GM04504 (cell line): ENCODE measurements around the gene CCR5AS.
"Not testable (repeated sequence)": the region's sequence is repeated elsewhere in the genome, so short reads cannot be mapped to it uniquely, and the experiment has no call there.

Experiments used
- DNase-seq: peaks from one replicate; pipeline ENCODE4 v3.0.0-alpha.2; 2012; ENCODE audit warnings: low read depth

CCR5AS gene

DNA sequence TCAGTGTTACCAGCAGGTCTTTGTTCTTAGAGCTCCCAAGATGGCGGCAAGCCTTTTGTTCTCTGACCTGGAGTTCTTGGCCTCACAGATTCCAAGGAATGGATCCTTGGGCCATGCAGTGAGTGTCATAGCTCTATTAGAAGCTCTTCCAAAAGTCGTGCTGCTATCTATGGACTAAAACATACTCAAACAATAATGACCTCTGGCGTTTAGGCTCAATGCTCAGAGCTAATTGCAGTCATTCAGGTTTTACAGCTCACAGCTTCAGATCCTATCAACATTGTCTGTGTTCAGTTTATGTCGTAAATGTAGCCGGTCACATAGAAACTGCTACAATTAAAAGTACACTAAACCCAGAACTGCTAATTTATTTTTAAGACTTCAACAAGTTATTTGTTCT, 22.4 kb upstream of the CCR5AS start:
- DNase-seq: no peak

DNA sequence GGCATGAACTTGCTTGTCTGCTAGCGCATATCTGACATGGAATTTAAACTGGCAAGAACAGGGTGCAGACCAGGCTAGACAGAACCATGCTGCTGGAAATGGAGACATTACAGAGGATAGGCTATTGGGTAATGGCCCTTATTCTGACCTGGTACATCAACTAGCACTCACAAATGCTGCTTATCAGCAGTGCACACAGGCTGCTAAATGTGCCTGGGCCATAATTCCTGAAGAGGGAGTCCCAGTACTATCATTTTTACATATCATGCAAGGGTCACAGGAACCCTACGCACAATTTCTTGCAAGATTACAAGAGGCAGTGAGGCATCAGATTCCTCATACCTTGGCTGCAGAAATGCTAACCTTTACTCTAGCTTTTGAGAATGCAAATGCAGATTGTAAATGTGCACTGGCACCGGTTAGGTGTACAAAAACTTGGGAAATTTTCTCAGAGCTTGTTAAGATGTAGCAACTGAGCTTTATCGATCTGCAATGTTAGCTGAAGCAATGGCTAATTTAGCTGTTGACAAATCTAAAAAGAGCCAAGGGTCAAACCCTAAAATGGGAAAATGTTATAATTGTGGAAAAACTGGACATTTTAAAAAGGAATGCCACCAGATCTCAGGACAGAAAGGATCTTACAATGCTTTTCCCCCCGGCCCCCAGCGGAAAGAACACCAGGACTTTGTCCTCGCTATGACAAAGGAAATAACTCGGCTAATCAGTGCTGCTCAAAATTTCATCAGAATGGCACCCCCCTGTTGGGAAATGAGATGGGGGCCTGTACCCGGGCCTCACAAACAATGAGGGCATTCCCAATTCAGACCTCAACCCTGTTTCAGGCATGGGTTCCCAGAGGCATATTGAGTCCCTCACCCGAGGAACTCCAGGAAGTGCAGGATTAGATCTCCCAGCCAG, 21.3 kb upstream of the CCR5AS start:
- no peak for DNase-seq

DNA sequence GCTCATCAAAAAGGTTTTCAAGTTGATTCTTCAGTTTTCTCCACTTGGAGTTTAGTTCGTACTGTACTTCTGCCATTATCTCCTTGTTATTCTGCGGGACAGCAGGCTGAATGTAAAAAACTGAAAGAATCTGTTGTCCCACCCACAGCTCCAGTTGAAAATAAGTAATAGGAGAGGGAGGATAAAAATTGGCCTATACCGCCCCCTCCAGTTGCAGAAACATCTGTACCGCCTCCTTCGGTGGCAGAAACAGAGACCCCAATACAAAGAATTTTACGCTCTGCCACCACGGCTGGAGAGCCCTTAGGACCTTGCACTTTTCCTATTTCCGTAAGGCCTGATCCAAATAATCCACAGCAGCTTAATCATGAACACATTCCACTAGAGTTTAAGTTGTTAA, 20.5 kb upstream of the CCR5AS start:
- DNase-seq: not testable (repeated sequence)

DNA sequence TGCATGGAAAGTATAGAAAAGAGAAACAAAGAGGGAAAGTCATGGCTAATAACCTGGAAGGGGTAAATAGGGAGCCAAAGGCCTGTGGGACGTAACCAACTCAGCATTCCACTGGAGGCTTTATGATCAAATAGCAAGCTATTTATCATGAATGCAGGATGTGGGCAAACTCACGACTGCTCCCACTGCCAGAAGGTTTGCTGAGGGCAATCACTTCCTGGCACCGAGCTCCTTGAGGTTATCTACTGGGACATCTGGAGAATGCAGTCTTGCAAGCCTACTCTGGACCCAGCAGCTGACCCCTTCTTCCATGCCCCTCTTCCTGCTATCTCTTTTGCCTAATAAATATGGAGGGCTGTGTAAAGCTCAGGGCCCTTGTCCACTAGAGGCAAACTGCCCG, 19.6 kb upstream of the CCR5AS start:
- not testable (repeated sequence) for DNase-seq

DNA sequence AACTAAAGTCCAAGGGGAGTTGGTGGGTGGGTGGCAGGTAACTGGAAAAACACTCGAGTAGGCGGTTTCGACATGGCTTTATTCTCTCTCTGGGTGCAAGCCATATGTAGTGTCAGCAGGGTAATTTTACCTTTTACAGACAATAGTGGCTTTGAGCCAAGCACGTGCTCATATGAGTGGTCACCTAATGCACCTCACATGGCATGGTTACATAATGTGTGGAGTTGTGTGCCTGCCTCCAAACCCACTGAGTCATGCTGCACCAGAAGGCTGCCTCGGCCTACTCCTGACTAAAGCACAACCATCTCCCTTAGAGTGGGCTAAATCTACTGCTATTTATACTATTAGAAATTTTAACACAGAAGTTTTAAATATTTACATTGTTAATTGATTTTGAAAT, 16.7 kb upstream of the CCR5AS start:
- no peak for DNase-seq

DNA sequence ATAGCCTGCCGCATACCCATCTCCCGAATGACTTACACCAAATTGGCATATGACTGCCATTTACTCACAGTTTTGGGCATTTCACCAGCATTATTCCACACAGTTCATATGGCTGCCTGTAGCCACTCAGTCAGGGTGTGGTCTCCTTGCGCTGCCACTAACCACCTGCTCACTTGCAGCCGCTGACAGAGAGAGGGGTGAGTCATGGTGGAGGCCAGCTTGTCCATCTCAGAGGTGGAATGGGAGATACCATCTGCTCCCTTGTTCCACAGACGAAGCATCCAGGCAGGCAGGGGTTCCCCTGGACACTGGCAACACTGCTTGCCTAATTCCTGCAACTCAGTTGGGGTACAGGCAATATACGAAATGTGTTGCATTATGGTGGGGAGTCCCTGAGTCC, 15.8 kb upstream of the CCR5AS start:
- DNase-seq: no peak

DNA sequence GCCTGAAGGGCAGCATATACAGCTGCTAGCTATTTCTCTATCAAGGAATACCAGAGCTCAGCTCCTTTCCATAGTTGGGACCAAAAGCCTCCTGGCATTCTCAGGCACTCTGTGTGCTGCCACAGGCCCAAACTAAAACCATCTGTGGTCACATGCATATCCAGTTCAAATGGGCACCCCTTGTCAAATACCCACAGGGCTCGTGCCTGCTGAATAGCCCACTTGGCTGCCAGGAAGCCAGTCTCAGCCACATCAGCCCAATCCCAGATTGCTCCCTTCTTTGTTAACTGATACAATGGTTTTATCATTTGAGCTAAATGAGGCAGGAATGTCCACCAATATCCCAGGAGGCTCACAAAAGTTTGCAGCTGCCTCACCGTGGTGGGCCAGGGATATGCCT, 14.1 kb upstream of the CCR5AS start:
- DNase-seq: no peak

DNA sequence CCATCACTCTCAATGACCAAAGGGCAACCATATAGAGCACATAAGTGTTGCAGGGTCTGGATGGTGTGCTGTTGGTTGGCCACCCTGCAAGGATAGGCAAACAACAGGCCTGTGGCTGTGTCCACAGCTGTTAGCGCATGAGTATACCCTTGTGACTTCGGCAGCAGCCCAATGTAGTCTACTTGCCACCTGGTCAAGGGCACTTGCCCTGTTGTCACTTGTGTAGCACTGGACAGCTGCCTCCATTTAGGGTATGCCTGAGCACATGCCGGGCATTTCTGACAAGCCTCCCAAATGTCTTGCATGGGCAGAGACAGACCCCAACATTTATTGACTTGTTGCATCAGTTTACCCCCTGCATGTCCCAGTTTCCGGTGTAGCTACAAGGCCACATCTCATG, 12.9 kb upstream of the CCR5AS start:
- DNase-seq: no peak

DNA sequence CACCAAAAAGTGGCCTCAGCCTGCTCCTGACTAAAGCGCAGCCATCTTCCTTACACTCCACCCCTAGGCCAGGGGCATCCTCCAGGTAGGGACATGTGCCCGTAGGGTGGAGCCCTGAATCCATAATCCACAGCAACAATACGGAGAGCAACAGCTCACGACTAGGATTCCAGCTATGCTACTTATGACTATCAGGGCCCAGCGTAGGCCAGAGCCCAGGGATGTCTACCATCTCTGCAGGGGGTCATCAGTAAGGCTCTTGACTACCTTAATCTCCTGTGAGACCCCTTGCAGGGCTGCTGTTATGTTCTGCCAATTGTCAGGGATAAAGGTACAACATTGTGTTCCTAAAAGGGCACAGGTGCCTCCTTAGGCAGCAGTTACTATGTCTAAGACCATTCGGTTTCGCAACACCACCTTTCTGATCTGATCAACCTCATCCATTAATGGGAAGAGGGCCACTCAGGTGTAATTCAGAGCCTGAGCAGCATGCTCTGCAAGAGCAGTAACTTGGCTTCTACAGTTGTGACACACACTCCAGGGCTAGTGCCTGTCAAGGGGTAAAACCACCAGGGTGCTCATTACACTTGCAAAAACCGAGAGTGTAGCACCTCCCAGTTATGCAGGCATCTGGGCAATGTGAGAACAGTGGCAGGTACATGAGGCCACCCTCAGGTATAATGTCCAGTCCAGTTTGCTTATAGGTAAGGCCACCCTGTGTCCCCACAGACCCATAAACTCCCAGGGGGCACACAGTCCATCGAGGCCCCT, 11.2 kb upstream of the CCR5AS start:
- no peak for DNase-seq

DNA sequence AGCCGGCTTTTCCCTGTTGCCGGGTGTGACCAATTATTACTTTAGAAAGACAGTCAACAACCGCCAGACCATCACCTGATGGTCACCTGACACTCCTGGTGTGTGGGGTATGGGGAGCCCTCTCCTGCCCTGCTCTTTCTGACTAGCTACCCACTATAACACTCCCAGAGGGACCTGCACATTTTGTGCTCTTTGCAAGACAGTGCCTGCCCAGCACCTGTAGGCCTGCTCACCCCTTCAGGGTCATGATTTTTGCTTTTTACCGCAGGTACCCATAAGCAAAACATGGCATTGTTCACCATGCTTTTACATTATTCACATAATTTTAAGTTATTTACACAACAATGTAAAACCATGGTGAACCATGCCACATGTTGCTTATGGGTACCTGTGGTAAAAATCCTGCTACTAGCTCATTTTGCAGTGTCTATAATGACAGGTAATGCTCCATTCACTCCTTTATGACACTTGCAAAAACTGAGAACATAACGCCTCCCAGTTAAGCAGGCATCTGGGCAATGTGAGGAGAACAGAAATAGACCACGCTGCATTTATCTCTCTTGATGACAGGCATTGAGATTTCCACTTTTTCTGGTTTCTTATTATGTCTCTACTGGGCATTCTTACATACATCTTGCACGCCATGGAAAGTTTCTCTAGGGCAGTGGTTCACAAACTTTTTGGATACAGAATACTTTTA, 10.1 kb upstream of the CCR5AS start:
- no peak for DNase-seq

DNA sequence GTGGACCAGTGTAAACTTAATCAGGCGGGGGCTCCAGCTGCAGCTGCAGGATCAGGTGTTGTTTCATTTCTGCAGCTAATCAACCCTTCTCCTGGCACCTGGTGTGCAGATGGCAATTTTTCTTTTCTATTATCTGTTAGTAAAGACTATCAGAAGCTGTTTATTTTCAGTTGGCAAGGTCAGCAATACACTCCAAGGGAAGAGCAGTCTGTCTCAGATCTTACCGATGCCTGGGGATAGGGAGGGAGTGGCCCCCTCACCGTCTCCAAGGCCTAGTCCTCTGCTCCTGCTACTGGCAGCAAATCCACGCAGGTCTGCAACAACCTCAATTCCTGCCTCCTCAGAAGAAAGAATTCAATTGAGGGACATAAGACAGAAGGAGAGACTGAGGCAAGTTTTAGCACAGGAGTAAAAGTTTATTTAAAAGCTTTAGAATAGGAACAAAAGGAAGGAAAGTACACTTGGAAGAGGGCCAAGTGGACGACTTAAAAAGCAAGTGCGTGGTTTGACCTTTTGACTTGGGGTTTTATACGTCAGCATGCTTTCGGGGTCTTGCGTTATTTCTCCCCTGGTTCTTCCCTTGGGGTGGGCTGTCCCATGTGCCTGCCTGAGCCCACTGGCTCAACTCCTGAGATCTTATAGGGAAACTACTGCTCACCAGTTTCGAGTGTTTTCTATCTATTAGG, 9.4 kb upstream of the CCR5AS start:
- DNase-seq: no peak

DNA sequence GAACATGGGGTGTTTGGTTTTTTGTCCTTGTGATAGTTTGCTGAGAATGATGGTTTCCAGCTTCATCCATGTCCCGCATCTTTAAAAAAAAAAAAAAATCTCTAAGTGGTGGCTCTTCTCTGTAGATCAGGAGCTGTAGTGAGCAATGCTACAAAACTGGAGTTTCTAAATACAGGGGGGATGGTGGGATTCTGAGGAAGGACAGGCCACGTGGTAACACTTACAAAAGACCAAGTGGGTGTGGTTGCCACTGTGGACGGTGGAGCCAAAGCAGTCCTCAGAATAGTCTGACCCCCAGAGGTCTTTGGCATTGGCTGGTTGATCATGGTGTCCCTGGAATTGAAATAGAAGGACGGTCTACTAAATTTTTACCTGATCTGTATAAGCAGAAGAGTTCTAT, 7.9 kb upstream of the CCR5AS start:
- DNase-seq: no peak

DNA sequence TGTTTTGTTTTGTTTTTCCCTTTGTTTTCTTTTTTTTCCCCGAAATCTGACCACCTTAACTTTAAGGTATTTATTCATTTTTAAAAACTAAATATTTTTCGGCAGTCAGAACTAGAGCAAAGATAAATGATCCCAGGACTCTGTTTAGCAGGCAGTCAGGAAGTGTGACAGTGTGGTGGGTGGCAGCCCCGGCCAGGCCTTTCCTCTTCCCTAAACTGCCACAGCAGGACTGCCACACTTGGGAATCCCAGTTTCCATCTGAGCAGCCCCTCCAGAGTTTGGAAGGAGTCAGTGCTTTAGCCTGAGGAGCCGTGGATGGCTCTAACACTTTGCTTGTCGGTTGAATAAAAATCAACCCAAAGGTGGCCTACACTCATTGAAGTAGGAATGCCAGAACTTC, 7.1 kb upstream of the CCR5AS start:
- no peak for DNase-seq

DNA sequence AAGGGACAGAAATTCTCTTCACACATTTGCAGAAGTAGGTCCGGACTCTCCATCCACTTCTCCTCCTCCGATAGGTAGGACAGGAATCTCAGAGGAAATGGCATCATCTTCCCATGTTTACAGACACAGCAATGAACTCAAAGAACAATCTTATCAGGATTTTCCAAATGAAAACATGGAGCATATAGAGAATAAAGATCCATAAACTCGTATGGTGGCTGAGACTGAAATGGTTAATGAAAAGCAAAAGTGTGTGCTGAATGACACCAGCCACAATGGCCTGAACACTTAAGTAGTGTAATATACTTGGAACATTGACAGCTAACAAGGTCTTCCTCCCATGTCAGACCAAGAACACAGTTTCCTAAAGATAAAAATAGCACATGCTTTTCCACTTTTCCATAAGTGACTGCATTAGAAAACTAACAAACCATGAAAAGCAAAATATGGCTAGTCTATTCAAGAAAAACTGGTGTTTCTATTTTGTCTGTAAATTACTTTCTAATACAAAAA, 6.0 kb upstream of the CCR5AS start:
- no peak for DNase-seq

DNA sequence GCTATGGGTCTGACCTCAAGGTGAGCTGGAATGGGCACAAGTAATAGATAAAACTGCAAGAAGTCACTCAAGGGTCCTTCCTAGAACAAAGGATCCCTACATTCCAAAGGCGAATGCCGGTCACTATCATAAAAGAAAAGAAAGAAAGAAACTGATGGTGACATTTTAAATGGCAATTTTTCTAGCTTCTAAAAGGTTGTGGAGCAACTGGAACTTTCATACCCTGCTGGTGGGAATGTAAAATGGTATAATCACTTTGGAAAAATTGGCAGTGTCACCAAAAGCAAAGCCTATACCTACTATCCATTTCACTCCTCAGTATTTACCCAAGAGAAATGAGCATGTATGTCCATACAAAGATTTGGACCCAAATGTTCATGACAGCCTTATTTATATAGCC, 4.4 kb upstream of the CCR5AS start:
- no peak for DNase-seq

DNA sequence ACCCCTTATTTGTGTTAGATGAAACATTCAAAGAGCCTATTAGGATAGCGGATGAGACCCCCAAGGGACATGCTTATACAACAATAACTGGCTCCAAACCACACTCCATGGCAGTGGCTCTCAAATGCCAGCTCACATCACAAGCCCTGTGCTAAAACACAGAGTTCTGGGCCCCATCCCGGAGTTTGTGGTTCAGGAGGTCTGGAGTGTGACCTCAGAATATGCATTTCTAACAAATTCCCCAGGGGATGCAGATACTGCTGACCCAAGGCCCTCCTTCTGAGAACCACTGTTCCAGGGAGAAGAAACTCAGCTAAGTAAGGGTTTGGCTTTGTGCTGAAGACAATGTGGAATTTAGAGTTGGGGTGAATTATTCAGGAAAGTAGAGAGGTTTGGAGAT, 3.8 kb upstream of the CCR5AS start:
- no peak for DNase-seq

DNA sequence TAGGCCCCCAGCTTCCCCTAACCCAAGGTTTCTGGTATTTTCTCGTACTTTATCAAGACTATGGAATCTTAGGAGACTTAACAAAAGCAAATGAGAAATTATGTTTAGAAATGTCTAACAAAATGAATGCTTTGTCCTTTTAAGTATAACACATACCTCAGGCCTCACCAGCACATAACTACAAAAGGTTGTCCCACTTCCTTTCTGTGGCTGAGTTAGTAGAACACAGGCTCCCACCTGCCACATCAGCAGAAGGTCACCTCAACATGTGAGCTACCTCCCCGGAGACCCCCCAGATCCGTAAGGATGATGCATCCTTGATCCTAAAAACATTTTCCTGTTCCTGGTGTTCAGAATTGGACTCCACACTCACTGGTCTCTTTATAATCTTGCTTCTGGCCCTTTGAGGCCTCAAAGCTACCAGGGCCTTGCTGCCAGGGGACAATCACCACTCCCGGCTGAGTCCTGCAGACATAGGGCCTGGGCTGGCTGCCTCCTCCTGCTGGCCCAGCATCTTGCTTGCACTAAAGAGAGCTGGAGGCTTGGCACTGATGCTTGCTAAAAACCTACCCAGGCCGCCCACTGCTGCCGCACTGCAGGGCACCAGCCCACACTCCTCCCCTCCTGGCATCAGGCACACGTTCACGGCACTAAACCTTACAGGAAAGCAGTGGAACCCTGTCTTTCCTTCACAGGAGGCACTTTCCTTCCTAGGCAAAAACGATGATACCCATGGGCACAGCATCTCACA, 3.0 kb upstream of the CCR5AS start:
- DNase-seq: no peak

DNA sequence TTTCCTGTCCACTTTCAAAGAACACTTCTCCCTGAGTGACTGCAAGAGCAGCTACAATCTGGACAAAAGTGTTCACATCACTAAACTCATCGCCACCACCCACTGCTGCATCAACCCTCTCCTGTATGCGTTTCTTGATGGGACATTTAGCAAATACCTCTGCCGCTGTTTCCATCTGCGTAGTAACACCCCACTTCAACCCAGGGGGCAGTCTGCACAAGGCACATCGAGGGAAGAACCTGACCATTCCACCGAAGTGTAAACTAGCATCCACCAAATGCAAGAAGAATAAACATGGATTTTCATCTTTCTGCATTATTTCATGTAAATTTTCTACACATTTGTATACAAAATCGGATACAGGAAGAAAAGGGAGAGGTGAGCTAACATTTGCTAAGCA, 2.0 kb upstream of the CCR5AS start:
- no peak for DNase-seq

DNA sequence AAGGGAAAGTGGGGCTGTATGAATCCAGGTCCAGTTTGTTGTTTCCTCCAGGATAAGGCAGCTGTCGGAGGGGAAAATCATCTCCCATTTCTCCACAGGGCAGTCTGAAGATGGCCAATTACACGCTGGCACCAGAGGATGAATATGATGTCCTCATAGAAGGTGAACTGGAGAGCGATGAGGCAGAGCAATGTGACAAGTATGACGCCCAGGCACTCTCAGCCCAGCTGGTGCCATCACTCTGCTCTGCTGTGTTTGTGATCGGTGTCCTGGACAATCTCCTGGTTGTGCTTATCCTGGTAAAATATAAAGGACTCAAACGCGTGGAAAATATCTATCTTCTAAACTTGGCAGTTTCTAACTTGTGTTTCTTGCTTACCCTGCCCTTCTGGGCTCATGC, 1.1 kb upstream of the CCR5AS start:
- no peak for DNase-seq

DNA sequence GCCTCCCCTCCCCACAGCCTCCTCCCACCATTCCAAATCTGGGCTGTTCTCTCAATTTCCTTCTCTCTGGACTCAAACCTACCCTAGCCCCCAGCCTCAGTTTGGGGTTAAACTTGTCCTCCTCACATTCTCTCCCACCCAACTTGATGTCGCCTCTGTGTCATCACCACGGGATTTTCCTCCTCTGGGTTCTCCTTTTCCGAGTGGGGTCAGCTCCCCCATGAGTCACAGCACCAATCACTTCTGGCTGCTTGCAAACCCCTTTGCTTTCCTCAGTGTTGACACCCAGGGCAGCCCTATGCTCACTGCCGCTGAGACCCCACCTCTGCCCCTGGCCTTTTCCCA, 451 bp downstream of the CCR5AS start:
- no peak for DNase-seq

DNA sequence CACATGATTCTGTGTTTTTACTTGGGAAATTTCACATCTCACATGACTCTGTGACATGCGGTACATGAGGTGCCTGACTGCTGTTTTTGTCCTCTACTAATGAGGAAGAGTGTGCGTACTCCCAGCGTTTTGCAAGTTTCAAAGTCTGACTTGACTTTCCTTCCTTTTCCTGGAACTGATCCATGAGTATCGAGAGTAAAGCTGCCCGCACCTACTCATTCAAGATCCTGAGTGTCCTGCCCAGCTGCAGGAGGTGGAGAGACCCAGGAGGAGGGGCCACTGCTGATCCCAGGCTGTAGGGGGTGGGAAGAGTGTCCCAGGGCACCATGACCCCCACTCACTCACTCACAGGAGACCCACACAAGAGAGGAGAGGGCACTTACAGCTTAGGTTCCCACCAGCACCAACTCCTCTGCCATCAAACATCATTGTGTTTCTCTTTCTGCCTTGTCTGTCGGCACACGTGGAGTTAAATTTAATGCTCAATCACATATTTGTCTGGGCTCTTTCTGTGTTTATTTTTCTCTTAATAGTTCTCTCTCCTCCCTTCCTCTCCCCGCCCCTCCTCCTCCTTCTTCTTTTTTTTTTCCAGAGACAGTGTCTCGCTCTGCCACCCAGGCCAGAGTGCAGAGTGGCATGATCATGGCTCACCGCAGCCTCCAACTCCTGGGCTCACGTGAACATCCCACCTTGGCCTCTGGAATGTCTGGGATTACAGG, 1.4 kb downstream of the CCR5AS start:
- no peak for DNase-seq
